ENCODE data around the gene EZH1. TPM values are rescaled to one million over a fixed set of nuclear protein-coding genes. Genes with fewer than 3 reads are reported as not detected.
"Not testable (repeated sequence)": the region's sequence is repeated elsewhere in the genome, so short reads cannot be mapped to it uniquely, and the experiment has no call there.

Gene EZH1
- total and polyA plus RNA-seq, 2 donors, result 18.5 to 38.8 TPM

DNA sequence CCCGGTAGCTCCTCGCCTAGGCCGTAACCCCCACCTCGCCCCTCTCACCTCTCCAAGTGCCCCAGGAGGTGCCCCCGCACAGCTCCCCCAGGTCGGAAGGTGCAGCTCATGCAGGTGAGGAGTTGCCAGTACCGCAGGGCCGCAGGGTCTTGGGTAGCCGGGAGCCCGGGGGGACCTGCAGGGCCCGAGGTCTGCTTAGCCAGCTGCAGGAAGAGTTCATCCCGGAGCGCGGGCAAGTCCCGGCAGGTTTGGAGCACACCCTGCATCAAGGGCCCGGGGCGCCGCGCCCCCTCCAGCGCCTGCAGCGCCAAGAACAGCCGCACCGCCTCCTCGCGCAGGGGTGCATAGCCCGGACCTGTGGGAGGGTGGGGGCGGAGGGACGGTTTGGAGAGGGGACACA, 72.8 kb downstream of the EZH1 start:
- peaks cover 18 to 50% of the 10 kb centered on the region in 2 donors for H3K4me1 ChIP-seq (ENCODE audit: control insufficient read depth in 2 of 2, insufficient read depth in 2 of 2, low read length in 2 of 2)

GRCh38 chr17:42670789-42671657, 73.8 kb downstream of the EZH1 start:
- H3K27me3 ChIP-seq (ENCODE audit: control insufficient read depth in 2 of 2, insufficient read depth in 1 of 2, low read length in 1 of 2), result peaks cover 71 to 82% of the 10 kb centered on the region in 2 donors
- peak overlapping the region in 1 of 2 donors; percentile 37 for H3K4me3 ChIP-seq (ENCODE audit: low read length in 2 of 2)
- 28% methylated on average over 50 of the region's 50 CpGs for WGBS
- H3K4me1 ChIP-seq (ENCODE audit: control insufficient read depth in 2 of 2, insufficient read depth in 2 of 2, low read length in 2 of 2), result peaks cover 10 to 41% of the 10 kb centered on the region in 2 donors
- H3K27ac ChIP-seq (ENCODE audit: low read depth in 1 of 2, low read length in 1 of 2), result no peak overlapping the region
- no peak for DNase-seq (ENCODE audit: low read depth in 6 of 9, low spot score in 9 of 9)
- H3K9me3 ChIP-seq (ENCODE audit: control insufficient read depth in 2 of 2, insufficient read depth in 1 of 2, low read length in 1 of 2), result peaks cover 0 to 17% of the 10 kb centered on the region in 2 donors
- peaks cover 0 to 2% of the 10 kb centered on the region in 2 donors for H3K36me3 ChIP-seq (ENCODE audit: control insufficient read depth in 2 of 2, insufficient read depth in 2 of 2, low read length in 1 of 2)

More for the DNA sequence above, 72.8 kb downstream of the EZH1 start:
- no peak overlapping the region for H3K4me3 ChIP-seq (ENCODE audit: low read length in 2 of 2)
- H3K9me3 ChIP-seq (ENCODE audit: control insufficient read depth in 2 of 2, insufficient read depth in 1 of 2, low read length in 1 of 2), result peaks cover 2 to 24% of the 10 kb centered on the region in 2 donors
- WGBS, result 86% methylated on average over 28 of the region's 28 CpGs
- no peak overlapping the region for H3K27ac ChIP-seq (ENCODE audit: low read depth in 1 of 2, low read length in 1 of 2)
- DNase-seq (ENCODE audit: low read depth in 6 of 9, low spot score in 9 of 9), result no peak
- peaks cover 78 to 89% of the 10 kb centered on the region in 2 donors for H3K27me3 ChIP-seq (ENCODE audit: control insufficient read depth in 2 of 2, insufficient read depth in 1 of 2, low read length in 1 of 2)
- H3K36me3 ChIP-seq (ENCODE audit: control insufficient read depth in 2 of 2, insufficient read depth in 2 of 2, low read length in 1 of 2), result no peaks in the 10 kb centered on the region

- Histone ChIP-seq H3K27me3 (ENCODE audit: control insufficient read depth in 2 of 2, insufficient read depth in 1 of 2, low read length in 1 of 2) (peaks cover 62 to 73% of the 10 kb centered on the region in 2 donors), H3K4me3 (ENCODE audit: low read length in 2 of 2) (peak overlapping the region in 1 of 2 donors; percentile 37), H3K27ac (ENCODE audit: low read depth in 1 of 2, low read length in 1 of 2) (no peak overlapping the region), H3K9me3 (ENCODE audit: control insufficient read depth in 2 of 2, insufficient read depth in 1 of 2, low read length in 1 of 2) (peaks cover 0 to 16% of the 10 kb centered on the region in 2 donors), H3K4me1 (ENCODE audit: control insufficient read depth in 2 of 2, insufficient read depth in 2 of 2, low read length in 2 of 2) (peaks cover 8 to 35% of the 10 kb centered on the region in 2 donors), H3K36me3 (ENCODE audit: control insufficient read depth in 2 of 2, insufficient read depth in 2 of 2, low read length in 1 of 2) (peaks cover 0 to 2% of the 10 kb centered on the region in 2 donors)
- peak in 1 of 9 donors; percentile 46 for DNase-seq (ENCODE audit: low read depth in 6 of 9, low spot score in 9 of 9)
- WGBS, result 10% methylated on average over 87 of the region's 87 CpGs
Observed at GRCh38 chr17:42669977-42670788, 74.7 kb downstream of the EZH1 start.

DNA sequence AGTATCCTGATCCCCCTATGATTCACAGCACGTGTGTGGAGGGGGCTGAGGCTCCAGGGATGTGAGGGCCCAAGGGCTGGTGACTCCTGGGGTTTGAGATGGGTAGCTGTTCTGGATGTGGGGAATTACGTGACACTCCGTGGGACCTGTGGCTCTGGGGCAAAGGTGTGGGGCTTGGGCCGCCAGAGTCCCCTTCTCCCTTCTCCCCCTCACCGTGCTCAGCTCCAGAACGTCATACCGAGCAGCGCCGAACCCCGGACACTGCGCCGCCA, 75.2 kb downstream of the EZH1 start:
- H3K27me3 ChIP-seq (ENCODE audit: control insufficient read depth in 2 of 2, insufficient read depth in 1 of 2, low read length in 1 of 2), result peaks cover 57 to 68% of the 10 kb centered on the region in 2 donors
- DNase-seq (ENCODE audit: low read depth in 6 of 9, low spot score in 9 of 9), result no peak
- no peak overlapping the region for H3K27ac ChIP-seq (ENCODE audit: low read depth in 1 of 2, low read length in 1 of 2)
- 60% methylated on average over 12 of the region's 12 CpGs for WGBS
- H3K9me3 ChIP-seq (ENCODE audit: control insufficient read depth in 2 of 2, insufficient read depth in 1 of 2, low read length in 1 of 2), result peaks cover 0 to 16% of the 10 kb centered on the region in 2 donors
- H3K4me3 ChIP-seq (ENCODE audit: low read length in 2 of 2), result no peak overlapping the region
- peaks cover 0 to 2% of the 10 kb centered on the region in 2 donors for H3K36me3 ChIP-seq (ENCODE audit: control insufficient read depth in 2 of 2, insufficient read depth in 2 of 2, low read length in 1 of 2)
- peaks cover 8 to 33% of the 10 kb centered on the region in 2 donors for H3K4me1 ChIP-seq (ENCODE audit: control insufficient read depth in 2 of 2, insufficient read depth in 2 of 2, low read length in 2 of 2)

DNA sequence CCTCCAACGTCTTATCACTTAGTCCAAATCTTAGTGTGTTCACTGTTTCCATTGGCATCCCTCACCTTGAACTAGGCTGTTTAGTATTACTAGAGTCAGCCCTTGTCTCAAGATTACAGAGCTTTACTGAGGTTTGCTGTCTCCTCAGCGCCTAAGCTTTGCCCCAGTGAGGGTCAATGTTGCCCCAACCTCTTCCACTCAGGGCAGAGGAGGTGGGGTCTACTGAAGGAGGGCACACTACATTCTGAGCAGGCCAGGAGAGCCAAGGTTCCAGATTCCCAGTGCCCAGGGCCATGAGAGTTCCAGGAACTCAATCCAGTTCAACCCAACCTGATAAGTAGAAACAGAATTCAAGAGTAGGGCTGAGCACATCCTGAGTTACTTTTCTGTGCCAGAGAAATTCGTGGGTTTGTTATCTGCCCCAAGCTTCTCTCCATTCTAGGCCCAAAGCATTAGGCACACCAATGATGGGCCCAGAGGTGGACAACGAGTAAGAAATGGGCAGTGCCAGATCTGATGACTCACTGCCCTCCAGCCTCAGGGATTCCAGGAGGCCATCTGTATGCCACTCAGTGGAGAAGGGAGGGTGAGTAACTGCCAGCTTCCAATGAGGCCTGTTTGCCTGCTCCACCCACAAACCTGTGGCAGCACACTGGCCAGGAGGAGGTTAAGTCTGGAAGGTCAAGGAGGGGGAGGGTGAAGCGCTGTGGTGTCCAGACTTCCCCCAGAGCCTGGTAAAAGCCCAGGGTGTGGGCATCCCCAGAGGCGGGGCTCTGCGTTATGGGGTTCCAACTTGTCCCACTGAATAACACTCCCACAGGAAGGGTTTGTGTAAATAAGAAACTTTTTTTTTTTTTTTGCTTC, 77.5 kb downstream of the EZH1 start:
- Histone ChIP-seq H3K4me3 (ENCODE audit: low read length in 2 of 2) (no peak overlapping the region), H3K9me3 (ENCODE audit: control insufficient read depth in 2 of 2, insufficient read depth in 1 of 2, low read length in 1 of 2) (peaks cover 0 to 8% of the 10 kb centered on the region in 2 donors), H3K4me1 (ENCODE audit: control insufficient read depth in 2 of 2, insufficient read depth in 2 of 2, low read length in 2 of 2) (peaks cover 8 to 19% of the 10 kb centered on the region in 2 donors), H3K27me3 (ENCODE audit: control insufficient read depth in 2 of 2, insufficient read depth in 1 of 2, low read length in 1 of 2) (peaks cover 35 to 45% of the 10 kb centered on the region in 2 donors), H3K36me3 (ENCODE audit: control insufficient read depth in 2 of 2, insufficient read depth in 2 of 2, low read length in 1 of 2) (peaks cover 0 to 2% of the 10 kb centered on the region in 2 donors), H3K27ac (ENCODE audit: low read depth in 1 of 2, low read length in 1 of 2) (no peak overlapping the region)
- 93% methylated on average over 7 of the region's 7 CpGs for WGBS
- DNase-seq (ENCODE audit: low read depth in 6 of 9, low spot score in 9 of 9), result no peak

DNA sequence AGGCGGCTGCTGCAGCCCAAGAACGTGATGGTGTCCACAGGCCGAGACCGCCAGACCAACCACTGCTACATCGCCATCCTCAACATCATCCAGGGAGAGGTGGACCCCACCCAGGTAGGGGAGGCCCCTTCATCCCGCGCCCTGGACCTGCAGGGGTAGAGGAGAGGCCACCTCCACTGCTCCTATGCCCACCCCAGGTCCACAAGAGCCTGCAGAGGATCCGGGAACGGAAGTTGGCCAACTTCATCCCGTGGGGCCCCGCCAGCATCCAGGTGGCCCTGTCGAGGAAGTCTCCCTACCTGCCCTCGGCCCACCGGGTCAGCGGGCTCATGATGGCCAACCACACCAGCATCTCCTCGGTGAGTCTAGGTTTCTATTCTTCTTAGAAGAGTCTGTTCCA, 78.7 kb downstream of the EZH1 start:
- WGBS, result 93% methylated on average over 13 of the region's 16 CpGs
- not testable (repeated sequence) for H3K4me3 ChIP-seq (ENCODE audit: low read length in 2 of 2); H3K4me1 ChIP-seq (ENCODE audit: control insufficient read depth in 2 of 2, insufficient read depth in 2 of 2, low read length in 2 of 2); DNase-seq (ENCODE audit: low read depth in 6 of 9, low spot score in 9 of 9); H3K9me3 ChIP-seq (ENCODE audit: control insufficient read depth in 2 of 2, insufficient read depth in 1 of 2, low read length in 1 of 2); H3K27ac ChIP-seq (ENCODE audit: low read depth in 1 of 2, low read length in 1 of 2); H3K36me3 ChIP-seq (ENCODE audit: control insufficient read depth in 2 of 2, insufficient read depth in 2 of 2, low read length in 1 of 2)
- H3K27me3 ChIP-seq (ENCODE audit: control insufficient read depth in 2 of 2, insufficient read depth in 1 of 2, low read length in 1 of 2), result peaks cover 23 to 33% of the 10 kb centered on the region in 2 donors

- no peak for DNase-seq (ENCODE audit: low read depth in 6 of 9, low spot score in 9 of 9)
- Histone ChIP-seq H3K27me3 (ENCODE audit: control insufficient read depth in 2 of 2, insufficient read depth in 1 of 2, low read length in 1 of 2) (peaks cover 18 to 30% of the 10 kb centered on the region in 2 donors), H3K4me3 (ENCODE audit: low read length in 2 of 2) (no peak overlapping the region), H3K27ac (ENCODE audit: low read depth in 1 of 2, low read length in 1 of 2) (no peak overlapping the region), H3K36me3 (ENCODE audit: control insufficient read depth in 2 of 2, insufficient read depth in 2 of 2, low read length in 1 of 2) (peaks cover 0 to 2% of the 10 kb centered on the region in 2 donors), H3K9me3 (ENCODE audit: control insufficient read depth in 2 of 2, insufficient read depth in 1 of 2, low read length in 1 of 2) (no peaks in the 10 kb centered on the region), H3K4me1 (ENCODE audit: control insufficient read depth in 2 of 2, insufficient read depth in 2 of 2, low read length in 2 of 2) (peaks cover 4 to 5% of the 10 kb centered on the region in 2 donors)
- WGBS, result 94% methylated on average over 14 of the region's 14 CpGs
Observed at GRCh38 chr17:42665581-42666001, 79.2 kb downstream of the EZH1 start.

DNA sequence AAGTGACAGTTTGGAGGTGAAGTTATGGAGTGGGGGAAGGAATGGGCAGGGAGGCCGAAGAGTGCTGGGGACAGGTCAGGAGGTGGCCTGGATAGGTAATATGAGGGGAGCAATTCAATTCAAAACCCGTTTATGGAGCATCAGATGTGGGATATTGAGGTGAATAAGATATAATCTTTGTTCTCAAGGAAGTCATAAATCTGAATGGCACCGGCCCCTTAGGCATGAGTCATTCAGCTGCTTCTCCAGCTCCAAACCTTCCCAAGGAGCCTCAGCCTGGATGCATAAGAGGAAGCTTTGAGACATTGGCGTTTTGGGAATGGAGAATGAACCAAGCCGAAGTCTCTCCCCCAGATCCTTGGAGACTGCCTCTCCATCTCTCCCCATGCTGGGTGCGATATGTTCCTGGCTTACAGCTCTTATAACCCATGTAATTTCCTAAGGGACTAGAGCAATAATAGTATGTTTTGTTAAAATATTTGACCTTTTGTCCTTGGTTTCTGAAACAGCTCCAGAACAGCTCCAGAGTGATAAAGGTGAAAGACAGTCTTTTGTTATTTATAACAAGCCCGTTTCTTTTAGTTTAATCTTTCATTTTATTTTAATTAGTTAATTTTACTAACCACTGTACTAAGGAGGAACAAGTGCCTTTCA, 84.0 kb downstream of the EZH1 start:
- peaks cover 0 to 17% of the 10 kb centered on the region in 2 donors for H3K27me3 ChIP-seq (ENCODE audit: control insufficient read depth in 2 of 2, insufficient read depth in 1 of 2, low read length in 1 of 2)
- no peaks in the 10 kb centered on the region for H3K9me3 ChIP-seq (ENCODE audit: control insufficient read depth in 2 of 2, insufficient read depth in 1 of 2, low read length in 1 of 2)
- no peak for DNase-seq (ENCODE audit: low read depth in 6 of 9, low spot score in 9 of 9)
- H3K4me1 ChIP-seq (ENCODE audit: control insufficient read depth in 2 of 2, insufficient read depth in 2 of 2, low read length in 2 of 2), result peaks cover 4 to 12% of the 10 kb centered on the region in 2 donors
- no peak overlapping the region for H3K4me3 ChIP-seq (ENCODE audit: low read length in 2 of 2)
- no peak overlapping the region for H3K27ac ChIP-seq (ENCODE audit: low read depth in 1 of 2, low read length in 1 of 2)
- H3K36me3 ChIP-seq (ENCODE audit: control insufficient read depth in 2 of 2, insufficient read depth in 2 of 2, low read length in 1 of 2), result no peaks in the 10 kb centered on the region
- 82% methylated on average over 7 of the region's 7 CpGs for WGBS
